WERI-Rb-1 (cell line): ENCODE data around the gene LHPP.

ENCODE experiments used
- DNase-seq: peaks from one replicate; pipeline ENCODE4 v3.0.0-alpha.2; 2020
- H3K27ac ChIP-seq: fragments of 250-450 bp; sonication (Bioruptor Pico); 2 replicates; pipeline ENCODE4 v1.5.1; 2020; ENCODE audit warnings: mild to moderate bottlenecking, moderate library complexity
- H3K27me3 ChIP-seq: fragments of 250-450 bp; sonication (Bioruptor Pico); 2 replicates; pipeline ENCODE4 v1.5.1; 2021; ENCODE audit warnings: mild to moderate bottlenecking, low read depth, moderate library complexity; ENCODE audit not compliant: insufficient read depth, severe bottlenecking
- H3K36me3 ChIP-seq: fragments of 250-450 bp; sonication (Bioruptor Pico); 2 replicates; pipeline ENCODE4 v1.5.1; 2020; ENCODE audit warnings: mild to moderate bottlenecking, moderate library complexity
- H3K4me3 ChIP-seq: 2 replicates; pipeline ENCODE4 v1.5.1; 2011; ENCODE audit warnings: low read depth, mild to moderate bottlenecking, control low read depth, low read length
- H3K9me3 ChIP-seq: fragments of 250-450 bp; sonication (Bioruptor Pico); 2 replicates; pipeline ENCODE4 v1.5.1; 2021; ENCODE audit warnings: mild to moderate bottlenecking, moderate library complexity; ENCODE audit not compliant: severe bottlenecking
- CTCF ChIP-seq: IDR thresholded peaks from 2 replicates; pipeline ENCODE4 v1.5.1; 2011; ENCODE audit warnings: low read depth, mild to moderate bottlenecking, control low read depth, inconsistent platforms, low read length

LHPP gene

GRCh38 chr10:124657806-124658205 lies 196.2 kb downstream of the LHPP start:
- no peak for TF ChIP-seq CTCF
- H3K27ac ChIP-seq: no peak overlapping the region
- H3K27me3 ChIP-seq: no peaks in the 10 kb centered on the region
- DNase-seq: no peak
- H3K4me3 ChIP-seq: no peak overlapping the region
- H3K36me3 ChIP-seq: no peaks in the 10 kb centered on the region; the same call in 1 of the 2 replicates
- no peaks in the 10 kb centered on the region for H3K9me3 ChIP-seq

GRCh38 chr10:124658591-124659242 lies 197.1 kb downstream of the LHPP start:
- DNase-seq: no peak
- no peaks in the 10 kb centered on the region for H3K9me3 ChIP-seq
- H3K27me3 ChIP-seq: no peaks in the 10 kb centered on the region
- H3K36me3 ChIP-seq: peaks cover 6% of the 10 kb centered on the region; the same call in 1 of the 2 replicates
- no peak for TF ChIP-seq CTCF
- H3K4me3 ChIP-seq: no peak overlapping the region
- H3K27ac ChIP-seq: no peak overlapping the region

- Histone ChIP-seq H3K27ac (no peak overlapping the region), H3K4me3 (no peak overlapping the region), H3K9me3 (no peaks in the 10 kb centered on the region), H3K36me3 (peaks cover 6% of the 10 kb centered on the region; the same call in 1 of the 2 replicates), H3K27me3 (no peaks in the 10 kb centered on the region)
- TF ChIP-seq CTCF: no peak
- no peak for DNase-seq
These were observed 197.8 kb downstream of the LHPP start for GRCh38 chr10:124659380-124659779.

GRCh38 chr10:124660404-124661125 lies 198.9 kb downstream of the LHPP start:
- no peak for DNase-seq
- Histone ChIP-seq H3K27ac (no peak overlapping the region), H3K27me3 (no peaks in the 10 kb centered on the region), H3K36me3 (peaks cover 6% of the 10 kb centered on the region; the same call in 1 of the 2 replicates), H3K4me3 (no peak overlapping the region), H3K9me3 (no peaks in the 10 kb centered on the region)
- no peak for TF ChIP-seq CTCF

GRCh38 chr10:124661660-124662180 lies 200.1 kb downstream of the LHPP start:
- H3K9me3 ChIP-seq: no peaks in the 10 kb centered on the region
- H3K36me3 ChIP-seq: peaks cover 6% of the 10 kb centered on the region
- no peak overlapping the region for H3K27ac ChIP-seq
- no peak overlapping the region for H3K4me3 ChIP-seq
- no peaks in the 10 kb centered on the region for H3K27me3 ChIP-seq
- TF ChIP-seq CTCF: no peak
- DNase-seq: no peak
